GM21390 (cell line): ENCODE results near the gene TCHH.

Experiments used
- ATAC-seq: cut with Tn5 transposase; IDR thresholded peaks from one replicate; pipeline ENCODE4 v1.9.1; 2021; ENCODE audit not compliant: unreplicated experiment

The TCHH gene

GRCh38 chr1:152072311-152072710, 42.9 kb downstream of the TCHH start:
- no peak for ATAC-seq

GRCh38 chr1:152071123-152071522, 44.1 kb downstream of the TCHH start:
- ATAC-seq: no peak

GRCh38 chr1:152067929-152068328, 47.3 kb downstream of the TCHH start:
- ATAC-seq: no peak

GRCh38 chr1:152067150-152067549, 48.1 kb downstream of the TCHH start:
- ATAC-seq: no peak

- ATAC-seq: no peak
Measured at GRCh38 chr1:152061952-152062351, 53.3 kb downstream of the TCHH start.
